ENCODE results near the gene SUZ12.

The SUZ12 gene

GRCh38 chr17:32010114-32010513, 73.3 kb downstream of the SUZ12 start:
- H3K9me2 ChIP-seq (replicated peaks; ENCODE audit: control insufficient read depth, low read length), result no peaks in the 10 kb centered on the region
- peak overlapping the region; percentile 70 for H3K4me2 ChIP-seq (ENCODE audit: low read length)
- H3K79me2 ChIP-seq (ENCODE audit: control insufficient read depth, low read length), result peaks cover 64% of the 10 kb centered on the region

GRCh38 chr17:32015245-32016013, 78.6 kb downstream of the SUZ12 start:
- no peaks in the 10 kb centered on the region for H3F3A ChIP-seq (ENCODE audit: control insufficient read depth, insufficient read depth)
- H3K9me2 ChIP-seq (replicated peaks; ENCODE audit: control insufficient read depth, low read length), result no peaks in the 10 kb centered on the region
- H3K27me3 ChIP-seq (ENCODE audit: control insufficient read depth, low read length), result no peaks in the 10 kb centered on the region
- H3K4me3 ChIP-seq (ENCODE audit: low read length), result no peak overlapping the region
- no peaks in the 10 kb centered on the region for H3K9me3 ChIP-seq (ENCODE audit: control insufficient read depth, insufficient read depth, low read length)
- H4K20me1 ChIP-seq (ENCODE audit: control insufficient read depth, insufficient read depth, low read depth, low read length), result no peaks in the 10 kb centered on the region
- peaks cover 5% of the 10 kb centered on the region; the same call in 1 of the 2 replicates for H3K36me3 ChIP-seq (ENCODE audit: control insufficient read depth, low read length)
- TF ChIP-seq CTCF (IDR thresholded peaks at IDR 0.05; ENCODE audit: low read depth, low read length, poor library complexity, severe bottlenecking), result no peak
- no peak for TF ChIP-seq EZH2phosphoT487 (IDR thresholded peaks at IDR 0.05; ENCODE audit: borderline replicate concordance, low read length)
- H3K4me1 ChIP-seq (ENCODE audit: control insufficient read depth, low read length), result no peaks in the 10 kb centered on the region
- H3K79me2 ChIP-seq (ENCODE audit: control insufficient read depth, low read length), result peaks cover 41% of the 10 kb centered on the region
- no peak overlapping the region for H3K27ac ChIP-seq (ENCODE audit: low read depth, low read length)
- no peak overlapping the region for H3K4me2 ChIP-seq (ENCODE audit: low read length)

More at GRCh38 chr17:32010114-32010513, 73.3 kb downstream of the SUZ12 start:
- no peaks in the 10 kb centered on the region for H4K20me1 ChIP-seq (ENCODE audit: control insufficient read depth, insufficient read depth, low read depth, low read length)
- TF ChIP-seq CTCF (IDR thresholded peaks at IDR 0.05; ENCODE audit: low read depth, low read length, poor library complexity, severe bottlenecking) (no peak), EZH2phosphoT487 (IDR thresholded peaks at IDR 0.05; ENCODE audit: borderline replicate concordance, low read length) (no peak)
- peaks cover 5% of the 10 kb centered on the region; the same call in 1 of the 2 replicates for H3K27me3 ChIP-seq (ENCODE audit: control insufficient read depth, low read length)
- peaks cover 4% of the 10 kb centered on the region; the same call in 1 of the 2 replicates for H3F3A ChIP-seq (ENCODE audit: control insufficient read depth, insufficient read depth)
- no peak overlapping the region for H3K27ac ChIP-seq (ENCODE audit: low read depth, low read length)
- H3K9me3 ChIP-seq (ENCODE audit: control insufficient read depth, insufficient read depth, low read length), result no peaks in the 10 kb centered on the region
- no peak overlapping the region for H3K4me3 ChIP-seq (ENCODE audit: low read length)
- H3K4me1 ChIP-seq (ENCODE audit: control insufficient read depth, low read length), result peaks cover 17% of the 10 kb centered on the region
- H3K36me3 ChIP-seq (ENCODE audit: control insufficient read depth, low read length), result no peaks in the 10 kb centered on the region

GRCh38 chr17:32016231-32016630, 79.4 kb downstream of the SUZ12 start:
- Histone ChIP-seq H3K79me2 (ENCODE audit: control insufficient read depth, low read length) (peaks cover 35% of the 10 kb centered on the region), H3K9me2 (replicated peaks; ENCODE audit: control insufficient read depth, low read length) (no peaks in the 10 kb centered on the region), H3K4me2 (ENCODE audit: low read length) (no peak overlapping the region), H3K9me3 (ENCODE audit: control insufficient read depth, insufficient read depth, low read length) (no peaks in the 10 kb centered on the region), H3K36me3 (ENCODE audit: control insufficient read depth, low read length) (peaks cover 5% of the 10 kb centered on the region; the same call in 1 of the 2 replicates), H3F3A (ENCODE audit: control insufficient read depth, insufficient read depth) (no peaks in the 10 kb centered on the region), H3K27me3 (ENCODE audit: control insufficient read depth, low read length) (no peaks in the 10 kb centered on the region), H3K4me1 (ENCODE audit: control insufficient read depth, low read length) (no peaks in the 10 kb centered on the region), H3K27ac (ENCODE audit: low read depth, low read length) (no peak overlapping the region), H4K20me1 (ENCODE audit: control insufficient read depth, insufficient read depth, low read depth, low read length) (no peaks in the 10 kb centered on the region), H3K4me3 (ENCODE audit: low read length) (no peak overlapping the region)
- TF ChIP-seq CTCF (IDR thresholded peaks at IDR 0.05; ENCODE audit: low read depth, low read length, poor library complexity, severe bottlenecking) (no peak), EZH2phosphoT487 (IDR thresholded peaks at IDR 0.05; ENCODE audit: borderline replicate concordance, low read length) (no peak)

Data from DOHH2 (cell line).